Measurements from ENCODE around the gene TAS1R3. TPM values are rescaled to one million over a fixed set of nuclear protein-coding genes. Genes with fewer than 3 reads are reported as not detected.

Gene TAS1R3
- total and polyA plus RNA-seq, 2 of the 4 experiments (the other 2 are of a cell fraction), result under 0.01 to 0.05 TPM

- no peak overlapping the region for H3K4me2 ChIP-seq (ENCODE audit: low read depth, low read length)
- H3K27ac ChIP-seq (ENCODE audit: insufficient read depth, low read length), result no peak overlapping the region
- TF ChIP-seq FOS (IDR thresholded peaks at IDR 0.05; ENCODE audit: low read depth, low read length), result no peak
- no peak for TF ChIP-seq RFX5 (IDR thresholded peaks at IDR 0.05; ENCODE audit: low read depth, low read length)
- TF ChIP-seq, protein P1, sequence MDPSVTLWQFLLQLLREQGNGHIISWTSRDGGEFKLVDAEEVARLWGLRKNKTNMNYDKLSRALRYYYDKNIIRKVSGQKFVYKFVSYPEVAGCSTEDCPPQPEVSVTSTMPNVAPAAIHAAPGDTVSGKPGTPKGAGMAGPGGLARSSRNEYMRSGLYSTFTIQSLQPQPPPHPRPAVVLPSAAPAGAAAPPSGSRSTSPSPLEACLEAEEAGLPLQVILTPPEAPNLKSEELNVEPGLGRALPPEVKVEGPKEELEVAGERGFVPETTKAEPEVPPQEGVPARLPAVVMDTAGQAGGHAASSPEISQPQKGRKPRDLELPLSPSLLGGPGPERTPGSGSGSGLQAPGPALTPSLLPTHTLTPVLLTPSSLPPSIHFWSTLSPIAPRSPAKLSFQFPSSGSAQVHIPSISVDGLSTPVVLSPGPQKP (IDR thresholded peaks at IDR 0.05; ENCODE audit: borderline replicate concordance, low read depth, low read length), result no peak
- no peak for TF ChIP-seq MAZ (IDR thresholded peaks at IDR 0.05; ENCODE audit: borderline replicate concordance, low read depth, low read length)
- peak; percentile 59 for TF ChIP-seq CTCF (conservative IDR thresholded peaks at IDR 0.05; ENCODE audit: low read depth, low read length)
- no peak for TF ChIP-seq USF2 (IDR thresholded peaks at IDR 0.05; ENCODE audit: low read depth, low read length)
- no peak for TF ChIP-seq RCOR1 (IDR thresholded peaks at IDR 0.05; ENCODE audit: insufficient replicate concordance, low read length)
- TF ChIP-seq NFE2L2 (IDR thresholded peaks at IDR 0.05; ENCODE audit: low read depth, low read length), result no peak
- TF ChIP-seq RAD21 (IDR thresholded peaks at IDR 0.05; ENCODE audit: low read length), result peak; percentile 59
- TF ChIP-seq CEBPB (IDR thresholded peaks at IDR 0.05; ENCODE audit: low read depth, low read length), result no peak
- TF ChIP-seq SMC3 (IDR thresholded peaks at IDR 0.05; ENCODE audit: low read depth, low read length), result peak; percentile 50
- TF ChIP-seq BHLHE40 (IDR thresholded peaks at IDR 0.05; ENCODE audit: low read depth, low read length), result no peak
- no peak for TF ChIP-seq CHD1 (IDR thresholded peaks at IDR 0.05; ENCODE audit: low read depth, low read length)
- no peak overlapping the region for H4K8ac ChIP-seq (ENCODE audit: low read depth in 2 of 2, low read length in 2 of 2)
- no peaks in the 10 kb centered on the region for H3K27me3 ChIP-seq (ENCODE audit: control insufficient read depth, insufficient read depth, low read length)
- H3K79me1 ChIP-seq (ENCODE audit: low read depth in 1 of 2, low read length in 2 of 2), result no peaks in the 10 kb centered on the region
- no peak overlapping the region for H3K14ac ChIP-seq (replicated peaks; ENCODE audit: low read depth, low read length)
- intact Hi-C loops (cut with micrococcal nuclease) (no loop called here), dilution Hi-C loops (cut with HindIII; ENCODE audit: low sequenced_read_pairs, unreplicated experiment) (no loop called here), in situ Hi-C loops (cut with MboI; ENCODE audit: low sequenced_read_pairs) (no loop called here)
- no peaks in the 10 kb centered on the region for H3K9me1 ChIP-seq (ENCODE audit: insufficient read depth, low read length)
- no peak overlapping the region for H3K4ac ChIP-seq (ENCODE audit: low read depth, low read length)
- peaks cover 29% of the 10 kb centered on the region for H3K36me3 ChIP-seq (ENCODE audit: control insufficient read depth, insufficient read depth, low read length)
- no peak overlapping the region for H3K4me3 ChIP-seq (ENCODE audit: insufficient read depth, low read depth, low read length)
- H4K91ac ChIP-seq (ENCODE audit: insufficient read depth, low read depth, low read length), result no peak overlapping the region
- peak; percentile 59 for ATAC-seq (ENCODE audit: low read depth)
- no peak overlapping the region for H2BK20ac ChIP-seq (ENCODE audit: low read depth, low read length)
- no peak overlapping the region for H2BK120ac ChIP-seq (ENCODE audit: low read depth, low read length)
- no peak overlapping the region for H4K5ac ChIP-seq (ENCODE audit: low read depth, low read length)
- ChIA-PET CTCF (interaction anchor here (1.0 kb wide), 1 partner anchor 170 kb away, joined by 4 read pairs; no protein-coding TSS in a partner anchor), POLR2A (ENCODE audit: unreplicated experiment) (no interaction called here)
- peak; percentile 53 for DNase-seq
- no peak overlapping the region for H3K18ac ChIP-seq (ENCODE audit: low read depth, low read length)
- no peak overlapping the region for H2BK15ac ChIP-seq (ENCODE audit: low read depth, low read length)
- H2BK5ac ChIP-seq (ENCODE audit: low read depth, low read length, poor library complexity, severe bottlenecking), result no peak overlapping the region
- H3K56ac ChIP-seq (ENCODE audit: extremely low read depth, insufficient read depth, low read length), result no peak overlapping the region
- no peak overlapping the region for H3K9ac ChIP-seq (ENCODE audit: low read depth, low read length)
- H4K20me1 ChIP-seq (ENCODE audit: insufficient read depth, low read length), result peaks cover 13% of the 10 kb centered on the region
- H2AK9ac ChIP-seq (replicated peaks; ENCODE audit: low read depth, low read length, poor library complexity), result peak overlapping the region; percentile 45
- 78% methylated on average over 16 of the region's 45 CpGs; no CpG with 5 or more reads in 1 of the 2 experiments for WGBS, 2 experiments (ENCODE audit: extremely low coverage in 2 of 2, insufficient read length in 1 of 2)
- no peaks in the 10 kb centered on the region; the same call in 1 of the 2 replicates for H3K4me1 ChIP-seq (ENCODE audit: control insufficient read depth, insufficient read depth, low read length)
- peak overlapping the region; percentile 13 for H2AFZ ChIP-seq (replicated peaks; ENCODE audit: low read length, poor library complexity)
- H3K9me3 ChIP-seq (ENCODE audit: control insufficient read depth, insufficient read depth, low read length), result no peaks in the 10 kb centered on the region
- H3K23ac ChIP-seq (ENCODE audit: low read depth, low read length), result no peak overlapping the region
- BruUV-seq (replicated peaks), result no TSS peak
- H2AK5ac ChIP-seq (ENCODE audit: low read depth, low read length), result peak overlapping the region; percentile 51; the same call in 1 of the 2 replicates
Observed at GRCh38 chr1:1291548-1292441, 39.3 kb upstream of the TAS1R3 start.
